SK-N-SH (cell line): Measurements from ENCODE around the gene LGALS8.

Source experiments
- CTCF ChIP-seq: fragments of 200-600 bp; sonication (generic); IDR thresholded peaks from 2 replicates; pipeline ENCODE4 v1.6.1; 2017; ENCODE audit warnings: antibody characterized with exemption, mild to moderate bottlenecking, moderate library complexity
- EP300 ChIP-seq, 2 experiments: IDR thresholded peaks; 2 replicates each; pipeline versions ENCODE4 v1.4.0 to v1.6.1; 2012; ENCODE audit warnings: borderline replicate concordance in 1 of 2, low read depth in 1 of 2, low read length in 1 of 2
- EZH2phosphoT487 ChIP-seq: fragments of 200-600 bp; sonication (generic); IDR thresholded peaks from 2 replicates; pipeline ENCODE4 v1.6.1; 2017; ENCODE audit warnings: low read depth, mixed run types, mild to moderate bottlenecking, antibody characterized with exemption, moderate library complexity, borderline replicate concordance
- FOXJ3 ChIP-seq: sonication (generic); formaldehyde crosslinking; IDR thresholded peaks from 2 replicates; pipeline ENCODE4 v1.5.1; 2020; ENCODE audit warnings: mild to moderate bottlenecking, missing genetic modification reagents
- GABPA ChIP-seq: IDR thresholded peaks from 2 replicates; pipeline ENCODE4 v1.4.0; 2012; ENCODE audit warnings: low read depth, mild to moderate bottlenecking
- JUND ChIP-seq: IDR thresholded peaks from 2 replicates; pipeline ENCODE4 v1.4.0; 2012
- NFIC ChIP-seq: IDR thresholded peaks from 2 replicates; pipeline ENCODE4 v1.4.0; 2012; ENCODE audit warnings: borderline replicate concordance
- NRF1 ChIP-seq: IDR thresholded peaks from 2 replicates; pipeline ENCODE4 v1.6.1; 2012; ENCODE audit warnings: low read depth, mild to moderate bottlenecking, low read length
- POLR2AphosphoS5 ChIP-seq: IDR thresholded peaks from 2 replicates; pipeline ENCODE4 v1.6.1; 2012; ENCODE audit warnings: low read depth, low read length
- RFX5 ChIP-seq: IDR thresholded peaks from 2 replicates; pipeline ENCODE4 v1.6.1; 2012; ENCODE audit warnings: mild to moderate bottlenecking, improper control_type of control experiment, low read length
- TAF1 ChIP-seq: IDR thresholded peaks from 2 replicates; pipeline ENCODE4 v1.6.1; 2012; ENCODE audit warnings: low read depth, mild to moderate bottlenecking, low read length, moderate library complexity, borderline replicate concordance
- TEAD4 ChIP-seq: IDR thresholded peaks from 2 replicates; pipeline ENCODE4 v1.4.0; 2012; ENCODE audit warnings: mild to moderate bottlenecking, borderline replicate concordance; ENCODE audit not compliant: insufficient read depth
- USF2 ChIP-seq: fragments of 150-350 bp; IDR thresholded peaks from 2 replicates; pipeline ENCODE4 v1.6.1; 2017; ENCODE audit warnings: antibody characterized with exemption, low read length, low read depth, borderline replicate concordance
- YY1 ChIP-seq: IDR thresholded peaks from 2 replicates; pipeline ENCODE4 v1.4.0; 2012; ENCODE audit warnings: low read depth, mild to moderate bottlenecking

GRCh38 chr1:236523704-236524141 lies at the start of gene LGALS8:
- TF ChIP-seq CTCF = no peak
- TF ChIP-seq GABPA = no peak; the same call in 1 of the 2 replicates
- no peak for TF ChIP-seq TEAD4
- no peak for TF ChIP-seq FOXJ3 (CRISPR knock-in tag)
- TF ChIP-seq RFX5 = no peak
- no peak for TF ChIP-seq EP300 (IDR thresholded peaks at IDR 0.05; ENCODE audit: borderline replicate concordance in 1 of 2, low read depth in 1 of 2, low read length in 1 of 2)
- peak; percentile 50; the same call in 1 of the 2 replicates for TF ChIP-seq TAF1
- no peak for TF ChIP-seq EZH2phosphoT487
- no peak for TF ChIP-seq POLR2AphosphoS5
- no peak for TF ChIP-seq NRF1
- TF ChIP-seq YY1 = no peak
- TF ChIP-seq USF2 = no peak
- no peak for TF ChIP-seq JUND
- no peak for TF ChIP-seq NFIC
